Epithelial cell of proximal tubule (primary cell): ENCODE results near the gene BCL3. TPM values are rescaled to one million over a fixed set of nuclear protein-coding genes. Genes with fewer than 3 reads are reported as not detected.
"Not testable (repeated sequence)": the region's sequence is repeated elsewhere in the genome, so short reads cannot be mapped to it uniquely, and the experiment has no call there.

Source experiments
- DNase-seq: peaks from one replicate; pipeline ENCODE4 v3.0.0-alpha.2; 2011; ENCODE audit warnings: low read depth
- H3K4me3 ChIP-seq: 2 replicates; pipeline ENCODE4 v1.5.1; 2011; ENCODE audit warnings: low read depth, mild to moderate bottlenecking, low read length
- total RNA-seq: library from RNA; depleted of rRNA; stranded (reverse); fragments of >200 nt; gene quantifications from 2 replicates; pipeline ENCODE4 v1.2.3, GENCODE V29; 2015
- TF ChIP-seq, protein P1 (sequence below): conservative IDR thresholded peaks from 2 replicates; pipeline ENCODE4 v1.5.1; 2012; ENCODE audit warnings: low read depth, mild to moderate bottlenecking, low read length

The BCL3 gene
- total RNA-seq, 1 donor from 2014 or later, result 49.3 TPM

DNA sequence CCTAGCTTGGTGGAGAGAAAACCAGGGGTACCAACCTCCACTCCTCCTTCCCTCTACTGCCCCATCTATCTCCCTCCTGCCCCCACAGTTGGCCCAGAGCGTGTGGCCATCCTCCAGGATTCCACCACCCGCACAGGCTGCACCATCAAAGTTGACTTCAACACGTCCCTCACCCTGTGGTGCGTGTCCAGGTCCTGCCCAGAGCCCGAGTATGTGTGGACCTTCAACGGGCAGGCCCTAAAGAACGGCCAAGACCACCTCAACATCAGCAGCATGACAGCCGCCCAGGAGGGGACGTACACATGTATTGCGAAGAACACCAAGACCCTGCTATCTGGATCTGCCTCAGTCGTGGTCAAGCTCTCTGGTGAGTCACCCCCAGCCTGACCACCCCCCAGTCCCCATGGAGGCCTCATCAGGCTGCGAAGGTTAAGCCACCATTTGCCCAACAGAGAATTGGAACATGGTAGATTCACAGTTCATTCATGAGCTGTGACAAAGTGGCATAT is 43.0 kb upstream of the BCL3 start:
- no peak overlapping the region for H3K4me3 ChIP-seq
- TF ChIP-seq, protein P1, sequence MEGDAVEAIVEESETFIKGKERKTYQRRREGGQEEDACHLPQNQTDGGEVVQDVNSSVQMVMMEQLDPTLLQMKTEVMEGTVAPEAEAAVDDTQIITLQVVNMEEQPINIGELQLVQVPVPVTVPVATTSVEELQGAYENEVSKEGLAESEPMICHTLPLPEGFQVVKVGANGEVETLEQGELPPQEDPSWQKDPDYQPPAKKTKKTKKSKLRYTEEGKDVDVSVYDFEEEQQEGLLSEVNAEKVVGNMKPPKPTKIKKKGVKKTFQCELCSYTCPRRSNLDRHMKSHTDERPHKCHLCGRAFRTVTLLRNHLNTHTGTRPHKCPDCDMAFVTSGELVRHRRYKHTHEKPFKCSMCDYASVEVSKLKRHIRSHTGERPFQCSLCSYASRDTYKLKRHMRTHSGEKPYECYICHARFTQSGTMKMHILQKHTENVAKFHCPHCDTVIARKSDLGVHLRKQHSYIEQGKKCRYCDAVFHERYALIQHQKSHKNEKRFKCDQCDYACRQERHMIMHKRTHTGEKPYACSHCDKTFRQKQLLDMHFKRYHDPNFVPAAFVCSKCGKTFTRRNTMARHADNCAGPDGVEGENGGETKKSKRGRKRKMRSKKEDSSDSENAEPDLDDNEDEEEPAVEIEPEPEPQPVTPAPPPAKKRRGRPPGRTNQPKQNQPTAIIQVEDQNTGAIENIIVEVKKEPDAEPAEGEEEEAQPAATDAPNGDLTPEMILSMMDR, result no peak
- no peak for DNase-seq

- no peak overlapping the region for H3K4me3 ChIP-seq
- TF ChIP-seq, protein P1, result no peak
- DNase-seq, result no peak
Observed at GRCh38 chr19:44706506-44707236, 41.8 kb upstream of the BCL3 start.

GRCh38 chr19:44707794-44708193 is 40.7 kb upstream of the BCL3 start:
- H3K4me3 ChIP-seq, result no peak overlapping the region
- TF ChIP-seq, protein P1, result no peak
- DNase-seq, result no peak

DNA sequence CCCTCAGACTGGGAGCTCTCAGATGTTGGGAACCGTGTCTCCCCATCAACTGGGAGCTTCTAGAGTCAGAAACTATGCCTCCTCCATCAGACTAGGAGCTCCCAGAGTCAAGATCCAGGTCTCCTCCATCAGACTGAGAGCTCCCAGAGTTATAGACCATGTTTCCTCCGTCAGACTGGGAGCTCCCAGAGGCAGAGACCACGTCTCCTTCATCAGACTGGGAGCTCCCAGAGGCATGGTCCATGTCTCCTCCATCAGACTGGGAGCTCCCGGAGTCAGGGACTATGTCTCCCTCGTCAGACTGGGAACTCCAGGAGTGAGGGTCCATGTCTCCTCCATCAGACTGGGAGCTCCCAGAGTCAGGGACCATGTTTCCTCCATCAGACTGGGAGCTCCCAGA is 39.6 kb upstream of the BCL3 start:
- no peak for DNase-seq
- H3K4me3 ChIP-seq, result no peak overlapping the region
- TF ChIP-seq, protein P1, result no peak

DNA sequence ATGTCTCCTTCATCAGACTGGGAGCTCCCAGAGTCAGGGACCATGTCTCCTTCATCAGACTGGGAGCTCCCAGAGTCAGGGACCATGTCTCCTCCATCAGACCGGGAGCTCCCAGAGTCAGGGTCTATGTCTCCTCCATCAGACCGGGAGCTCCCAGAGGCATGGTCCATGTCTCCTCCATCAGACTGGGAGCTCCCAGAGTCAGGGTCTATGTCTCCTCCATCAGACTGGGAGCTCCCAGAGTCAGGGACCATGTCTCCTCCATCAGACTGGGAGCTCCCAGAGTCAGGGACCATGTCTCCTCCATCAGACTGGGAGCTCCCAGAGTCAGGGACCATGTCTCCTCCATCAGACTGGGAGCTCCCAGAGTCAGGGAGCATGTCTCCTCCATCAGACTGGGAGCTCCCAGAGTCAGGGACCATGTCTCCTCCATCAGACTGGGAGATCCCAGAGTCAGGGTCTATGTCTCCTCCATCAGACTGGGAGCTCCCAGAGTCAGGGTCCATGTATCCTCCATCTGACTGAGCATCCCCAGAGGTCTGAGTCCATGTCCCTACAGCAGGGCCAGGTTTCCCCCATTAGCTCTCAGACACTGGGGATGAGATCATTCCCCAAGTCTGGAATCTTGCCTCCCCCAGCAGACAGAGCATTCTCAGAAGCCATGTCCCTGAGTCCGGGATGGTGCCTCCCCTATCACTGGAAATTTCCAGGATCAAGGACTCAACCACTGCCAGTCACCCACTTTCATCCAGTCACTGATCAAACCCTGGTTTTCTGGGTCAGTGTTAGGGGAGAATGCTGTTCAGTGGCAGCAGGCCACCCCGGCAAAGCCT is 38.9 kb upstream of the BCL3 start:
- not testable (repeated sequence) for DNase-seq, H3K4me3 ChIP-seq

- TF ChIP-seq, protein P1, result no peak
- no peak overlapping the region for H3K4me3 ChIP-seq
- no peak for DNase-seq
Observed at GRCh38 chr19:44710483-44710882, 38.0 kb upstream of the BCL3 start.

- DNase-seq, result no peak
- no peak overlapping the region for H3K4me3 ChIP-seq
- TF ChIP-seq, protein P1, result no peak
Observed at GRCh38 chr19:44712864-44713515, 35.5 kb upstream of the BCL3 start.
